T-helper 9 cell (primary cell): ENCODE results near the gene STK24.
"Not testable (repeated sequence)": the region's sequence is repeated elsewhere in the genome, so short reads cannot be mapped to it uniquely, and the experiment has no call there.

Source experiments
- DNase-seq: peaks from one replicate; pipeline ENCODE4 v3.0.0-alpha.2; 2020

The STK24 gene

GRCh38 chr13:98429531-98429930 lies 147.4 kb downstream of the STK24 start:
- DNase-seq, result no peak

DNA sequence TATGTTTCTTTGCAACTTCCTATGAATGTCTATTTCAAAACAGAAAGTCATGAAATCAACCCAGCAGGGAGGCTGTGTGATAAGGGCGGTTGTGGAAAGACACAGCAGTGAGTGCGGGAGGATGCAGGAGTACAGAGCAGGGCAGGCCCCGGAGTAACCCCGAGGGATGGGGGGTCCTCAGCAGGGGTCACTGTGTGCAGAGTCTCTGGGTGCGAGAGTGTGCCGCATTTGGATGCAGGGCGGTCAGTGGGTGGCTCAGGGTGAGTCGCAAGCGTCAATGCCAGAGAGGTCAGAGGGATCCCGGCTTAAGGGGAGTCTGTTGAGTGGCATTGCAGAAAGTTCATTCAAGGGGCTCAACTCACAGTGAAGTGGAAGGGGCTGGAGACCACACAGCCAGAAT lies 147.8 kb downstream of the STK24 start:
- no peak for DNase-seq

DNA sequence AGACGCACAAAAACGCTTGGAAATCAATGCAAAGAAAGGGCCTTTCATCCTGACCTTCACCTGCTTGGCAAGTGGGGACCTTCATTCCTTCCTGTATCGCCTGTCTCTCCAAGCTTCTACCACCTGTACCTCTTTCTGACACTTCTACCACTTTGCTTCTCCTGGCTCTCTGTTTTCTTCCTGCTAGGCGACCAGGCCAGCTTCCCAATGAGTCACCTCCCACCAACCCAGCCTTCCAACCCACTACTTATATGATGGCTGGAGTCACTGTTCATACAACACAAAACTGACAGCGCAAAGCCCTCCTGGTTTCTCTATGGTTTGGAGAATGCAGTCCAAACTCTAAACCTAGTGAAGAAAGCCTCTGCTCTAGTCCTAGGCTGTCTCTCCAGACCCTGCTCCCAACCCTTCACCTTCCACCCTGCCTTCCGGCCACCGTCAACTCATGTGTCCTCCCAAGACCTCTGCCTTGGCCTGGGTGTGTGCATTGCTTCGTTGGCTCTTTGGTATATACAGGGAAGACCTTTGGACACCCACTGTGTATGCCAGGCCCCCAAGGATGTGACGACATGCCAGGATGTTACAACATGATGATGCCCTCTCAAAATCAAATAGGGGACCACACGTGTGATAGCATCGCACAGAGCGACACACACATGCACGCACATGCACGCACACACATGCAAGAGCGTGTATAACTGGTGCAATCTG lies 148.5 kb downstream of the STK24 start:
- no peak for DNase-seq

DNA sequence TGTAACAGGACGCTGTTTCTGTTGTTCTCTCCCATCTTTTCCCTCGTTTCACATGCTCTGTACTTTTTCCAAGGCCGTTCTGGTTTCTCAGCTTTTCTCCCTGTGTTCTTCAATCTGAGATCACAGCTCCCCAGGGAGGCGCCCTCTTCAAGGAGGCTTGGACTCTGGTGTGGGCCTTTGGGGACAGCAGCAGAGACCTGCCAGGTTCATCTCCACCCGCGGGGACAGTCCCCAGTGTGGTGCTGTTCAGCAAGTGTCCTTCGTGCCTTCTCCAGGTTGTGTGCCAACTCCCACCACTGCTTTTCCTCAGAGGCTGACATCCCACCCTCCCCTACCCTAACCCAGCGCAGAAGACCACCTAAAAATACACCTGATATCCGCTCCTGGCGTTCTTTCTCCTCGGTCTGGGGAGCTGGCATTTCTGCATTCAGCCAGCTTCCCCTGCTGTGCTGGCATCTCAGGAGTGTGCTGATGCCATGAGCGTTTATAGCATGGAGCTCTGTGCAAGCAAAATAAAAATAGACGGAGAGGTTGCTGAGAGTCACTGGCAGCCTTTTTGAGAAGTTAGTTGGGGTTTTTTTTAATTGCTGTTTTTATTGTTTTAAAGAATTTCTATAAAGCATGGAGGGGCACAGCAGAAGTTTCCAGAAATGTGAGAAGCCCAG lies 149.4 kb downstream of the STK24 start:
- DNase-seq, result no peak

GRCh38 chr13:98423417-98423816 lies 153.5 kb downstream of the STK24 start:
- DNase-seq, result no peak

DNA sequence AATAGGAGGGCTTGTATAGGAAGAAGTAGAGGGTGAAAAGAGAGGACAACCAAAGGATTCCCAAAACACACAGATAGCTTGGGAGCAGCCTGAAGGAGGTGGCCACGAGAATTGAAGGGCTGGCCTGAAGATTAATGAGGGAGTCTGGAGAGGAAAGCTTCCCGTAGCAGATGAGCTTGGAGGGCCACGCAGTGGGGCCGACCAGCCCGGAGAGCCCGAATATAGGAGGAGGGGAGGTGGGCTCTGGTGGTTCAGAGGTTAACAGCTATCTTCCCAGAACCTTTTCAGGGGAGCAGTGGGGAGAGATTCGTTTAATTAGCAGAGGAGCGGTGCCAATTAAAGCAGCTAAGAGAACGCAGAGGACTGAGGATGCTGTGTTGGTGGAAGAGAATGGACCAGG lies 154.9 kb downstream of the STK24 start:
- DNase-seq, result no peak

GRCh38 chr13:98420554-98421175 lies 156.2 kb downstream of the STK24 start:
- no peak for DNase-seq

GRCh38 chr13:98419786-98420553 lies 156.9 kb downstream of the STK24 start:
- no peak for DNase-seq

DNA sequence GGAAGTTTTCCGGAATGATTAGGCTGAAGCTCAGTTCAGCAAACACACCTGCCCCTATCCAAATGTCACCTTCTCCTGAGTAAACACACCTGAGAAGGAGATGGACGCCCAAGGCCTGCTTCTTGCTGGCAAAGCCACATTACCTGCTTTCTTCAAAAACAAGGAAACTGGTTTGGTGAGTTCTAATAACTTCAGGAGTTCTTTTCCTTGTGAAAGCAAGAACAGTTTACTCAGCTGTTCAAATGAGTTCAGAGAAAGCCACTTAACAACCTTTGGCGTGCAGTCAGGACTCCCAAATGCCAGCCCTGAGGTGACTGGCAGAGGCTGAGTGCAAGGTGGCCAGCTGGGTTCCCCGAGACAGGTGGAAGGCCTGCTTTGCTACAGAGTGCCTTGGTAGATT lies 160.5 kb downstream of the STK24 start:
- DNase-seq, result no peak

DNA sequence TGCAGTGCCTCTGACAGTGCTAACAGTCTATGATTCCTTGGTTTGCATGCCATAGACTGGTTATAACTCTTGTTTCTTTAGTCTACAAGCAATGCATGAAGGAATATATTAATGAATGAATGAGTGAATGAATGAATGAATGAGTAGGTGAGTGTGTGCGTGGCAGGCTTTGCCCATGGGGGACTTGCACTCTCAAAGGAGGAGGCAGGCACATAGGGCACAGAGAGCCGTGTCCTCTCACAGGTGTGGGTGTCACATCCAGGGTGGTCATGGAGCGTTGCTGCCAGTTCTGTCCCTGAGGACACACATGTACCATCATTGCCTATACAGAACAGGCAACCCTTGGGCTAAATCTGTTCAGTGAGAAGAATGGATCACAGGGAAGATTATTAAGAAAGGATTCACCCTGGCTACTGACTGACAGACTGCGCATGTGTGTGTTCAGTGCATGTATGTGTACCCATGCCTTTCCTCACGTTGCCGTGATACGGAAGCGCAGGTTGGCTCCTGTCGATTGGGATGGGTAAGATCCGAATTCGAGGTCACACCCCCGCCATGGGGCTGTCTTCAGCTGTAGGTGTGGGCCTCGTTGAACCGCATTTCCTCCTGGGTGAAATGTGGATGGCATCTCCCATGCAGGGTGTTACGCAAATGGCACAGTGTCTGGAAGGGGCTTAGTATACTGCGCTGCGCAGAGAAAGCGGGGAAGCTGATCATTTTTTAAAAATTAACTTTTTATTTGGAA lies 161.4 kb downstream of the STK24 start:
- DNase-seq, result no peak

DNA sequence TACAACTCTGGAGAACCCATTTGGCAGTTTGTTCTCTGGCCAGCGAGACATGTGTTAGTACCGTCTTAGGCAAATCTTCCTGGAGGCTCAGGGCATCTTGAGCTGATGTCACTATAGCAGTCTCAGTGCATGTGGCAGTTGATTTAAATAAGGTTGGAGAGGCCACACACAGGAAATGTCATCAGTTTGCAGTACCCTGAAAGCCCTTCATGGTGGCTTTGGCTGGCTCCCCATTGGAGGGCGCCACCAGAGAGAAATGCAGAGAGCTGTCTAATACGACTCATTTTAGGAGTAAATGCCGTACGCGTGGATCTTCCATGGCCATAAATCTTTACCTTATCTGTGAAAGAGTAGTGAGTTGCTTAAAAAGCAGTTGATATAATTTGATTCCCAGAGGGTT lies 163.1 kb downstream of the STK24 start:
- no peak for DNase-seq

- not testable (repeated sequence) for DNase-seq
These were observed 163.6 kb downstream of the STK24 start for GRCh38 chr13:98413278-98413677.

- DNase-seq, result no peak
These were observed 165.2 kb downstream of the STK24 start for GRCh38 chr13:98411617-98412265.

DNA sequence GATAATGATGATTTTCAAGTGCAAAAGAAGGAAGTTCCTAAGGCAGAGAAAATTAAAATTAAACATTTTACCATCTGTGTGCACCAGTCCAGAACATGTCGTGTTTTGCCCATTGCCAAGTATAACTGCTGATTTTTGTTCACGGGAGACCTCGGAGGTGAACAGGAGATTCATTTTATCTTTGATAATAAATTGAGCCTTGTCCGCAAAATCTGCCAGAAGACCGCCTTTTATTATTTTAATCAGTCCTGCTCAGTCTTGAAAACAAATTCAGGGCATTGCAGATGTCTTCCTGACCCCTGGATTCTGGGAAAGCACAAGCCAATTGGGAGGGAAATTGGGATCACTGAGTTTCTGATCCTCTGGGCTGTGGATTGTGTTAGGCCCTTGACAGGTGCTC lies 165.9 kb downstream of the STK24 start:
- DNase-seq, result no peak

DNA sequence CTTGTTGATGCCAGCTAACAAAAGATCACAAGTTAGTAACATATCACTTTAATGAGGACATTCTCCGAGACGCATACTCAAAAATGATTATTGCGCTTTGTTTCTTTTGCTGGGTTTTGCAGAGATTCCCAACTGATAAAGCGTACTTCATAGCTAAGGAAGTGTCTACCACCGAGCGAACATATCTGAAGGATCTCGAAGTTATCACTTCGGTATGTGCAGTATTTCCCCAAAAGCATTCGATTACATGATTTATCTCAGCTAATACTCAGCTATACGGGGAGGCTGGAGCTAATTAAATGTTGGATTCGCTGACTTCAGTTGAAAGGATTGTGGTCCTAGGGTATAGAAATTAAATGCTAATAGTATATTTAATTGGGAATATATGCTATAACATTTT lies 166.3 kb downstream of the STK24 start:
- no peak for DNase-seq

DNA sequence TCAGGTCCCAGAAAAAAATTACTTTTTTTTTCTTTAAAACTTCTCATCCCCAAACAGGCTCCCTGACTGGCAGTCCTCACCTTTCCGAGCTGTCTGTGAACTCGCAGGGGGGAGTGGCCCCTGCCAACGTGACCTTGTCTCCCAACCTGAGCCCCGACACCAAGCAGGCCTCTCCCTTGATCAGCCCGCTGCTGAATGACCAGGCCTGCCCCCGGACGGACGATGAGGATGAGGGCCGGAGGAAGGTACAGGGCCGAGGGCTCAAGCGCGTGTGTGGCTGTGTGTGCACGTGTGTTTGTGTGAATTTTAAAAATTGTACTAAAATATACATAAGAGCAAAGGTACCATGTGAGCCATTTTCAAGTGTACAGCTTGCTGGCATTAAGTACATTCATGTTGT lies 167.6 kb downstream of the STK24 start:
- no peak for DNase-seq

DNA sequence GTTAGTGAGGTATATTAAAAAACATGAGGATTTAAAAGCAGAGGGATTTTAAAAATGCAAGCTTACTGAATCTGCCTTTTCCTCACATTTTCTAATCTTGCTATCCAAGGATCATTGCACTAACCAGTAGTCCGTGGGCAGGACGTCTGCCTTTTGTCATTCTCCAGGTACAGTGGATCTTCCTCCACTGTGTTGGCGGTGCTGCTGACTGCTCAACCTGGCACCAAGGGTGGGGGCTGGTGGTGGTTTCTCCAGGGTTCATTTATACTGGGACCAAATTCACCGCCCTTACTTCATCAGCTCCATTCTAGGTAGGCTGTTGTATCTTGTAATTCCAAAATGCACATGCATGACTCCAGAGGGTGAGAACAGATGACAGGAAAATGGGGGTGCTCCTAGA lies 169.3 kb downstream of the STK24 start:
- no peak for DNase-seq

DNA sequence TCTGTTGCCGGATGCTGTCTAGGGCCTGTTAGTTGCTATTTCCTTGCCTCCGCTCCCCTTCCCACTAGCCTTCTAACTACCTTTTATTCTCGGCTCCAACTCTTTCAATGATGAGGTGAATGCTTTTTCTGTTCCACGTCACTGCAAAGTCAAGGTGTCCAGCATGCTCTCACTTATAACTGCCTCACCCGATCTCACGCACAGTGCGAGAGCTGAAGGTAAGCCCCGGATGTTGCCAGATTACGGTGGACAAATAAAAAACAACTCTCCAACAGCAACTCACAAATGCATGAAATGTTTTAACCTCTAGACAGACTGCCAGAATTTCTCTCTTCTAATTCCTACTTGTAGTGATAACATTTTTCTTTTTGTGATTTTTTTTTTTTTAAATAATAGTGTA lies 169.9 kb downstream of the STK24 start:
- DNase-seq, result no peak

GRCh38 chr13:98406427-98406826 lies 170.5 kb downstream of the STK24 start:
- no peak for DNase-seq

DNA sequence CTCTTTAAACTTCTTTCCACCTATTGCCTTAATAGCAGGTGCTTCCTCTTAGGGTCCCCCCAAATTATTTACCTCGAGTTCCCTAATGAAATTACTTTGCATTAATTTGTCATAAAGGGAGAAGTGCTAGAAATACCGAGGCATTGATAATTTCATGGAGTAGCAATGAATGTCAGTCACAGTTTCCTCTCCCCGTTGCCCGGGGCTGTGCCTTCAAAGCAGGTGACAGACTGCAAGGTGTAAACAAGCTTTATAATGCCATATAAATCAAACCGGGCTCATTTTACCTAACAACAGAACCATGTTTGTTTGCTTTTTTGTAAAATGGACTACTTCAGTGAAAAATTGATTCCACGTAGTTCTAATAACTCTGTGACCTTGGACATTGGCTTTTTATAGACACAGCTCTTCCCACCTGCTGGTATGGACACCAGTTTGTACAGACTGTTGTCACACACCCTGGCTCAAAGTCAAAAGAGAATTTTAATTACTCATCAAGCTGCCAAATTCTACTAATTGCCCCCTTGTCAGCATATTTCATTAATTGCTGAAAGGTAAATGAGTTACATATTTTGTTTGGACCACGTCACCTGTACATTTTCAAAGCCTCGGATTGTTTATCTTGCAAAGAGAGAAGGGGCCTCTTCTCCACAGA lies 171.1 kb downstream of the STK24 start:
- DNase-seq, result no peak

DNA sequence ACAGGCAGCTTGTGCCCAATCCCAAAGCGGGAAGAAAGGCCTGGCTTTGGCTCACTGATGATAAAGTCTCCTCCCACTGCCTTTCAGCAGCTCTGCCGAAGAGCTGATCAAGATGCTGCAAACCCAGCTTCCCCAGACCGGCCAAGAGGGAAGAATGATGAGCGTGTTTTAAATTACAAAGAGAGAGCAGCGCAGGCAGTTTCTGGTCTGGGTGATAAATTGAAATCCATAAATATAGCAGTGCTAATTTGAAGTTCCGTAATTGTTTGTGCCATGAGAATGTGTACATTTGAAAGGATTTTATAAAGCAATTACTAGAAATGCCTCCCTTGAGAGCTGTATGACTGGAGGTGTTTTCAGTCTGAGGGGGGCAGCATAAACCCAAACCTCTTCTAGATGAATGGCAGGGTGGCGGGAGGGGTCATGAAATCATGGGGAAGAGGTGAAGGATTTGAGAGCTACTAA lies 171.8 kb downstream of the STK24 start:
- DNase-seq, result no peak

- no peak for DNase-seq
These were observed 173.8 kb downstream of the STK24 start for GRCh38 chr13:98403076-98403475.
